Measurements from ENCODE around the gene GADD45G.

Gene GADD45G

GRCh38 chr9:89604729-89605464 is at the start of gene GADD45G:
Gene GADD45G, plus strand, starts transcription at chr9:89605012. Its CDS starts 110 bp downstream, at chr9:89605122.
- peak; percentile 93 for DNase-seq

DNA sequence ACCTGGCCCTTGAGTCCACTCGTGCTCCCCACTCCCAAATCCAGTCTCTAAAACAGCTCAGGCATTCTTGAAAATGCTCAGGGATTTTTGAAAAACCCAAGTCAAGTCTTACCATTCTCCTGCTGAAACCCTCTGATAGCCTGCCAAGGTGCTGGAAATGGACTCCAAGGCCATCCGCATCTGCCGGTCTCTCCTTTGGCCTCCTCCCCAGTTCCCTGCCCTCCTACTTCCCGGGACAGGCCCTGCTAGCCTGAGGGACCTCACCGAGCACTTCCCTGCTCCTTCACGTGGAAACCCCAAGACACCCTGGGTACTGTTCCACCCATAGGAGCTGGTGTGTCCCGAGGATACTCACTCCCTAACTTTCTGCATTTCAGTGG is 49.8 kb upstream of the GADD45G start:
- DNase-seq = no peak

DNA sequence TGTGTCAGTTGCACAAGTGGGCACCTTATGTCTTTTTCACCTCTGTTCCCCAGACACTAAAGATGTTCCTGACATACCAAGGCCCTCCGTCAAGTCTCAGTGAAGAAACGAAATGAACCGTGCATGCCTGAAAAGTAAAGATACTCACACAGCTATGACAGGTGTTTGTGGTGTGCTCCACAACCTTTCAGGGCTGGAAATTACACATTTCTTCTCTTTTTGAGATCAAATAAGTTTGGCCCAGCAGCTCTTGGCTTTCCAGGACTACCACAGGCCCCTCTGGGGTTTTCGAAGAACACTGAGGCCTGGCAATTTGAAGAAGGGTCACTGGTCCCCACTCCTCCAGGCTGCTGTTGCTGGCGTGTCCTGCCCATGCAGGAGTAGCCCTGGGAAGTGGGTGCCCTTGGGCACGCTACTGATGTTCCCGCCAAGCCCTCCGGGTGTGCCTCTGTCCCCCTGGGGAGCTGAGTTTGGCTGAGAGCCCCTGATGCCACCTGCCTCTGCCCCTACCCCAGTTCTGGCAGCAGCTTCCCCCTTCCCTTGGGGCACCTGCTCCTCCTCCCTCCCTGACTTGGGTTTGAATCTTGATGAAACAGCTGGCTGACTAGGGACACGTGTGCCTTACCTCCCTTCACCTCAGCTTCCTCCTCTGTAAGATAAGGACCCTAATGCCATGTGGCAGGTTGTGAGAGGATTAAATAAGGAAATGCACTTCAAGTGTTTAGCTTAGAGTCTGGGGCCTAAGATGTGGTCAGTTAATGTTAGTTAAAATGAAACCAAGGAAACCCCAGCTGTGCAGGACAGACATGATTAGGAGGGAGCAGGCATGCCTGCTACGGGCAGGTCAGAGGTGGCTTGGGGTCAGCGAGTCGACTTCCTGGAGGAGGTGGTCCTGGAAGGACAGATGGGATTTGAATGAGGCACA is 49.1 kb upstream of the GADD45G start:
- no peak for DNase-seq

DNA sequence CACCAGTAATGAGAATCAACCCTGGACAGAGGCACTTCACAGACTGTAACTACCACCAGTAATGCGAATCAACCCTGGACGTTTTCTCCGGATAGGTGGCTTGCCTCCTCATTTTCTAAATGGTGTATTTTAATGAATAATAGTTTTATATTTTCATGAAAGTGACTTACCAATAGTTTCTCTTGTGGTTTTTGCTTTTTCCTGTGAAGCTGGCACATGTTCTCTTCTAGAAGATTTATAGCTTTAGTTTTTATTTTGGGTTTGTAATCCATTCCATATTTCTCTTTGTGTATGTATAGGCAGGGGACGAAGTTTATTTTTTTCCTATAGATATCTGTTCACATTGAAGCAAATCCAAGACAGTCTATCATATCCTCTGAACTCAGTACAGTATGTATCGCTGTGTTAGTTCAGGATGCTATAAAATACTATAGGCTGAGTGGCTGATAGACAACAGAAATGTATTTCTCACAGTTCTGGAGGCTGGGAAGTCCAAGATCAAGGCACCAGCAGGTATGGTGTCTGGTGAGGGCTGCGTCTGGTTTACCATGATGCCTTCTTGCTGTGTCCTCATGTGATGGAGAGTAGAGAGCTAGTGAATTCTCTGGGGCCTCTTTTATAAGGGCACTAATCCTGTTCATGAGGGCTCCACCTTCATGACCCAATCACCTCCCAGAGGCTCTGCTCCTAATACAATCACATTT is 46.5 kb upstream of the GADD45G start:
- DNase-seq = no peak

- no peak for DNase-seq
These were observed 45.9 kb upstream of the GADD45G start for GRCh38 chr9:89558948-89559347.

GRCh38 chr9:89562186-89562814 is 42.5 kb upstream of the GADD45G start:
- DNase-seq = no peak

DNA sequence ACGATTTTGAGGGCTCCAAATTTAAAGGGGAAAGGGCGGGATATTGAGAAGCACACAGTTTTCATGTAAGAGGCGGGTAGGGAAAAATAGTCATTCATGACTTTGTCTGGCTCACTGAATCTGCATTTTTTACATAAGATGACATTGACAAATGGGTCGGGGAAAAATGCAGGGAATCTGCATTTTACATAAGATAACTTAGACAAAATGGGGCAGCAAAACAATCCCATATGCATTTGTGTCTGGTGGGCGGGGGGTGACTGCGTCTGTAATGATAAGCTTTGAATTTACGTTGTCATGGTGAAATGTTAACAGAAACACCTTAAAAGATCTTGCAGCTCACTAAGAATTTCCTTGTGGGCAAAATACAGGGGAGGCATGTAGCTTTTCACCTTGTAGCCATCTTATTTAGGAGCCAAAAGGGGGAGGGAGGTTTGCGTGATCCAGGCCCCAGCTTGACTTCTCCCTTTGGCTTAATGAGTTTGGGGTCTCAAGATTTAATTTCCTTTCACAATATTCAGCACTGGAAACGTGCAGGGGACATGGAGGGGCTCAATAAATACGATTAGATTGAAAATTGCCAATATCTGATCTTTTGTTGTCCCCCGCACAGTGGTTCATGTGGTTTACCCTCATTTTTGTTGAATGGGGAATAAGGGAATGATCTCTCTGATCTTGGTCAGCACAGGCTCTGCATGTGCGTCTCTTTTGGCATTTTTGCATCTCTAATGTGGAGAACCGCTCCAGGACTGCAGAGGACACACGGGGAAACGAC is 41.1 kb upstream of the GADD45G start:
- no peak for DNase-seq

- no peak for DNase-seq
These were observed 40.4 kb upstream of the GADD45G start for GRCh38 chr9:89564346-89564878.

DNA sequence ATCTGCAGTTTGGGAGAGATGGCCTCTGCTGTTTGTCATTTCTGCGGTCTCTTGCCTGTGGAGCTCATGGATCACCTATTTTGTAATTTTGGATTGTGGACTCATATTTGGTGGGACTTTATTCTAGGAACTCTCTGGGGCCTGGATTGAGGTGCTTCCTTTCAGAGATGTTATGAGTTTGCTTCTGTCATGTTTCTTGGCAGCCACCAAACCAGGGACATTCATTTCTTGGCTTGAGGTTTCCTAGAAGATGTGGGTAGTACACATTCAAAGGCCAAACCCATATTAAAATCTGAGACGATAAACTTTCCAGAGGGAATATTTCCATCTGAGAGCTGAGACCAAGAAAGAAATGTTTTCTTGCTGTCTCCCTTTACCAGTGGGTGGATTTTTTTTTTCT is 37.2 kb upstream of the GADD45G start:
- no peak for DNase-seq

- DNase-seq = no peak
These were observed 30.5 kb upstream of the GADD45G start for GRCh38 chr9:89574309-89574708.

DNA sequence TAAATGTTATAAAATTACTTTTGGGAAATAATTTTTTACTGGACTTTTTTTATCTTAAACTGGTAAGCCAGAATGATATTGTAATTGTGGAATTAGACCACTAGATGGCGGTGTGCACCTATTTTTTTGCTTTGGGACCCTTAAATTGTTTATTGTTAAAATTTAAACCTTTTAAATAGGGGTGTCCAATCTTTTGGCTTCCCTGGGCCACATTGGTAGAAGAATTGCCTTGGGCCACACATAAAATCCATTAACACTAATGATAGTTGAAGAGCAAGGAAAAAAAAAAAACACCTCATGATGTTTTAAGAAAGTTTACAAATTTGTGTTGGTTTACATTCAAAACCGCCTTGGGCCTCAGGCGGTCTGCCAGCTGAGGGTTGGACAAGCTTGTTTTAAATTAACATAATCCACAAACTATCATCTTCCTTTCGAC is 28.4 kb upstream of the GADD45G start:
- no peak for DNase-seq

DNA sequence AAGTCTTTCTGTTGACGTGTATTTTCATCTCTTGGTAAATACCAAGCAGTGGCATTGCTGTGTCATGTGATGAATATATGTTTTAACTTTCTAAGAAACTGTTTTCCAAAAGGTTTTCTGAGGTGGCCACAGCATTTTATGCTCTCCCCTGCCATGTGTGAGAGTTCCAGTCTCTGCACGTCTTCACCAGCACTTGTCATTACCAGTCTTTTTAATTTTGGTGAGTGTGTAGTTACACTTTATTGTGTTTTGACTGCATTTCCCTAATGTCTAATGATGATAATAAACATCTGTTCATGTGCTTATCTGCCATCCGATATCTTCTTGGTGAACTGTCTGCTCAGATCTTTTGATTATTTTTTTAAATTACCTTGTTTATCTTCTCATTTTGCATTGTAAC is 27.4 kb upstream of the GADD45G start:
- DNase-seq = no peak

GRCh38 chr9:89579741-89580385 is 24.9 kb upstream of the GADD45G start:
- DNase-seq = no peak

DNA sequence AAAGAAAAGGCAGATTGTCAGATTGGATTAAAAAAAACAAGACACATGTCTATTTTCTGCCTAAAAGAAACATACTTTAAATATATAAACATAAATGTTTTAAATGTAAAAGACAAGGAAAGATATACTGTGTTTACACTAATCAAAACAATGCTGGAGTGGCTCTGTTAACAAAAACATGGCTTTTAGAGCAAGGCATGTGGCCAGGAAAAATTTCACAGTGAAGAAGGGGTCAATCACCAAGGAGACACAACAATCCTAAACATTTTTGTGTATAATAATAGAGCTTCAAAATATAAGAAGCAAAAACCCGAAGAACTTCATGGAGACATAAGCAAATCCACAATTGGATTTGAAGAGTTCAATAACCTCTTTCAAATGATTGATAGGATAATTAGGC is 18.5 kb upstream of the GADD45G start:
- no peak for DNase-seq

DNA sequence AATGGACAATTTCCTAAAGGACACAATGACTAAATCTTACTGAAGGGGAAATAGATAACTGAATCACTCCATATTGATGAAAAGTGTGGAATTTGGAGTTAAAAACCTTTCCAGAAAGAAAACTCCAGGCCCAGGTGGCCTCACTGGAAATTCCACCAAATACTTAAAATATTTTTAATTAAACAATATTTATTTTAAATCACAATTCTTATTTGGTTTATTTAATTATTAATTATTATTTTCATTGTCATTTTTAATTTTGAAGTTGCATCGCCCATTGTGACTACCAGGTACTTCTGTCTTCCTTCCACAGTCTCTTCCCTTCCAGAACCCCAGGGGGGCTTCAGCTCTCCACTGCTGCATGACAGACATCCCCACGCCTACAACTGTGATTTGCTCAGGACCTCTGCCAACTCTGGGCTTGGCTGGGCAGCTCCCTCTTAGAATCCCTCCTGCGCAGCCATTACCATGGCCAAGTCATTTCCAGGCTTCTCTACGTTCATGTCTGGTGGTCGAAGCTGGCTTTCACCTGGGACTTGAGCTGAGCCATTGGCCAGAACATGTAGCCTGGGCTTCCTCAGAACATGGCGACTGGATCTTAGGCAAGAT is 16.4 kb upstream of the GADD45G start:
- no peak for DNase-seq

DNA sequence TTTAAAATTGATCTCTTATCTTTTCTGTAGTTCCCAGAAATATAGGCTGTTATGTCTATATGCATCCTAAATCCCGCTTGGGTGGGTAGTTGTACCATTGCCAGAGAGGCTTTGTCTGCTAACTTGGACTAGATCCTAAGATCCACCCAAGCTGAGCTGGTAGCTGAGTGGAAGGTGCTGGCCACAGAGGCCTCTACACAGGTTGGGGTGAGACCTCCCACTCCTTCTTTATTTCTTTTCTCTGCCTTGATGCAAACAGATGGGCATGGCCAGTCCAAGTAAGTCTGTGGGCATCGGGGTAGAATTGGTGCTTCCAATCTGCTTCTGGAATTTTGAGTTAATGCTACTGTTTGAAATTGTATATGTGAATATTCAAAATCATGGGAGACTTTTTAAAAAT is 14.4 kb upstream of the GADD45G start:
- DNase-seq = no peak

DNA sequence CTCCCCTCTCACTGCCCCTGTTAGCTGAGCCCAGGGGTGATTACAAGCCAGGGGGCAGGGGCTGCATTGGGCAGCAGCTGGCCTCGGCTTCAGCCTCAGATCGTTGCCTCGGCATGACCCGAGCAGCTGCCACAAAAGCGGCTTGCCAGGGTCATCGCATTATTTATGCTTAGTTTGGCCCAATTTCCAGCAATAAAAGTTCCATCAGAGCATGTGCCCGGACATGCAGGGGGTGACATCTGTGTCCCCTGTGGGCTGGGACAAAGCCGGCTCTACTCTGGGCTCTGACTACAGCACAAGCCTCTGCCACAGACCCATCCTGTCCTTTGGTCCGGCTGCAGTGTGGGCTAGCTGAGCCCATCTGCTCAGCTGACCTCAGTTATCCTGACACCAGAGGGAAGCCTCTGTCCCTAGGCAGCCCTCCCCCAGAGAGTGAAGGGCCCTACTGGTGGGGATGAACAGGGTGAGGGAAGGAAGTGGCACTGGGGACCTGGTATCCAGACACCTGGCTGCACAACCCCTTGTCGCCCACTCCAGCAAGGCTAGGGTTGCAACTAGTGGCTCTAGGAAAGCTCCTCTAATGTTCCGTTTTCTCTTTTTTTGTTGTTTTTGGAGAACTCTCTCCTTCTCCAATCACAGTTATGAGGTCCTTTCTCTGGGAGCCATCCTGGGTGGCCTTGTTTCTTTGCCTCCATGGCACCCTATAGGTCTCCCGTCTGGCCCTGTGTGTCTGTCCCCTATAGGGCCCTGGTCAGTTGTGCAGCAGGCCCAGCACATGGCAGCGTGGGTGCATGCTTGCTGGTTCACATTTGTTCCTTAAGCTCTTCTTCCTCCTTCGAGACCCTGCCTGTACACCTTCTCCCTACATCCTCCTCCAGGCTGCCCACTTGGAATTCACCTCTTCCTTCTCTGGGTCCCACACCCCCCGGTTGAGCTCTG is 13.3 kb upstream of the GADD45G start:
- DNase-seq = no peak

GRCh38 chr9:89592213-89592815 is 12.5 kb upstream of the GADD45G start:
- DNase-seq = no peak
